Neural progenitor cell (in vitro differentiated cells): Measurements from ENCODE around the gene GP2.

Experiments
- EZH2 ChIP-seq: fragments of 200-600 bp; sonication (generic); IDR thresholded peaks from 2 replicates; pipeline ENCODE4 v1.6.1; 2017; ENCODE audit warnings: antibody characterized with exemption, mild to moderate bottlenecking, moderate library complexity
- EZH2phosphoT487 ChIP-seq: fragments of 200-600 bp; sonication (generic); IDR thresholded peaks from 2 replicates; pipeline ENCODE4 v1.6.1; 2017; ENCODE audit warnings: antibody characterized with exemption
- TF ChIP-seq, protein P1 (sequence below): fragments of 200-600 bp; sonication (generic); IDR thresholded peaks from 2 replicates; pipeline ENCODE4 v1.5.1; 2017; ENCODE audit warnings: antibody characterized with exemption, mild to moderate bottlenecking

DNA sequence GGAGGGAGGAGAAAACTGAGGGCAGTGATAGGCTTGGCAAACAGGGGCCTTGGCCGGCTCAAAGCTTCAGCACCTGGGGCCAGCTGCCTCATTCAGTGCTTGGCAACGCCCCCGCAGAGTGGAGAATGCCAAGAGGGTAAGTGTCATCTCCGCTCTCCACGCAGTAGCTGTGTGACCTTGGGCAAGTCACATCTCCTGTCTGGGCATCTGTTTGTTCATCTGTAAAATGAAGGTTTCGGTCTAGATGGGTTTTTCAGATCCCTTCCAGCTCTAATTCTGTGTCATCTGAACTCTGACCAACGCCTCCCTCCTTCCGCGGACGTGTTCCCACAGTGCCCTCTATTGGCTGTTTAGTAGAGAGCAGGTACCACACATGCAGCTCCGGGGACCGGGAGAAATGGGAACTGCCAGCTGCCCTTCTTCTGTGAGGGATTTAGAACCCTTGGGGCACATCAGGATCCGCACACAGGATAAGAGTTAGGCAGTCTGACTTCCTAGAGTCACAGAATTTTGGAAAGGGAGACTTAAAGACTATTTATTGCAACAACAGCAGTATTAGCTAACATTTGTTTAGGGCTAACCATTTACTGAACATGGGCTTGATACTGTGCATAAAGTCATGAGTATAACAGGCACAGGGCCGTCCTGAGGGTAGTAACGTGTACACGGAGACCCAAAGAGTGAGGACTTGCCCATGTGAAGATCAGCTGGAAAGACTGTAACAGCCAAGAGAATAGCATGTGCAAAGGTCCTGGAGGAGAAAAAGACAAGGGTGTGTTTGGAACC is 26.8 kb downstream of the GP2 start:
- TF ChIP-seq, protein P1, sequence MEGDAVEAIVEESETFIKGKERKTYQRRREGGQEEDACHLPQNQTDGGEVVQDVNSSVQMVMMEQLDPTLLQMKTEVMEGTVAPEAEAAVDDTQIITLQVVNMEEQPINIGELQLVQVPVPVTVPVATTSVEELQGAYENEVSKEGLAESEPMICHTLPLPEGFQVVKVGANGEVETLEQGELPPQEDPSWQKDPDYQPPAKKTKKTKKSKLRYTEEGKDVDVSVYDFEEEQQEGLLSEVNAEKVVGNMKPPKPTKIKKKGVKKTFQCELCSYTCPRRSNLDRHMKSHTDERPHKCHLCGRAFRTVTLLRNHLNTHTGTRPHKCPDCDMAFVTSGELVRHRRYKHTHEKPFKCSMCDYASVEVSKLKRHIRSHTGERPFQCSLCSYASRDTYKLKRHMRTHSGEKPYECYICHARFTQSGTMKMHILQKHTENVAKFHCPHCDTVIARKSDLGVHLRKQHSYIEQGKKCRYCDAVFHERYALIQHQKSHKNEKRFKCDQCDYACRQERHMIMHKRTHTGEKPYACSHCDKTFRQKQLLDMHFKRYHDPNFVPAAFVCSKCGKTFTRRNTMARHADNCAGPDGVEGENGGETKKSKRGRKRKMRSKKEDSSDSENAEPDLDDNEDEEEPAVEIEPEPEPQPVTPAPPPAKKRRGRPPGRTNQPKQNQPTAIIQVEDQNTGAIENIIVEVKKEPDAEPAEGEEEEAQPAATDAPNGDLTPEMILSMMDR = peak; percentile 89
- TF ChIP-seq EZH2 (no peak), EZH2phosphoT487 (no peak)
